ENCODE measurements around the gene INPP5A.

- TF ChIP-seq YY1 (IDR thresholded peaks at IDR 0.05; ENCODE audit: insufficient read depth, insufficient read length) (no peak), SUZ12 (IDR thresholded peaks at IDR 0.05; ENCODE audit: extremely low read depth, insufficient read depth, insufficient read length) (no peak), ZNF274 (IDR thresholded peaks at IDR 0.05; ENCODE audit: low read depth, low read length) (no peak)
Observed at GRCh38 chr10:132677473-132678227, 140.1 kb downstream of the INPP5A start.
